ACC112 (cell line): Measurements from ENCODE around the gene CD2BP2.

ENCODE experiments used
- H2AFZ ChIP-seq: fragments of 200-600 bp; sonication (generic); one replicate; pipeline ENCODE4 v1.6.0; 2017; ENCODE audit warnings: antibody characterized with exemption, low read length; ENCODE audit not compliant: unreplicated experiment
- H3K27ac ChIP-seq: fragments of 200-600 bp; sonication (generic); 2 replicates; pipeline ENCODE4 v1.5.1; 2014; ENCODE audit warnings: low read depth, mild to moderate bottlenecking, antibody characterized with exemption, low read length, moderate library complexity
- H3K27me3 ChIP-seq: fragments of 200-600 bp; sonication (generic); 2 replicates; pipeline ENCODE4 v1.6.1; 2014; ENCODE audit warnings: mild to moderate bottlenecking, antibody characterized with exemption, low read length, moderate library complexity, mixed read lengths; ENCODE audit not compliant: insufficient read depth
- H3K36me3 ChIP-seq: fragments of 200-600 bp; sonication (generic); 2 replicates; pipeline ENCODE4 v1.6.1; 2016; ENCODE audit warnings: mild to moderate bottlenecking, antibody characterized with exemption, low read length, moderate library complexity, mixed read lengths; ENCODE audit not compliant: insufficient read depth
- H3K4me1 ChIP-seq: fragments of 200-600 bp; sonication (generic); one replicate; pipeline ENCODE4 v1.6.1; 2016; ENCODE audit warnings: low read length, mixed read lengths; ENCODE audit not compliant: insufficient read depth, unreplicated experiment, control insufficient read depth
- H3K4me3 ChIP-seq: fragments of 200-600 bp; sonication (generic); 2 replicates; pipeline ENCODE4 v1.5.1; 2014; ENCODE audit warnings: mild to moderate bottlenecking, low read depth, low read length
- H3K79me2 ChIP-seq: fragments of 200-600 bp; sonication (generic); one replicate; pipeline ENCODE4 v1.6.0; 2016; ENCODE audit warnings: low read length; ENCODE audit not compliant: control insufficient read depth, unreplicated experiment, insufficient read depth

Gene CD2BP2

DNA sequence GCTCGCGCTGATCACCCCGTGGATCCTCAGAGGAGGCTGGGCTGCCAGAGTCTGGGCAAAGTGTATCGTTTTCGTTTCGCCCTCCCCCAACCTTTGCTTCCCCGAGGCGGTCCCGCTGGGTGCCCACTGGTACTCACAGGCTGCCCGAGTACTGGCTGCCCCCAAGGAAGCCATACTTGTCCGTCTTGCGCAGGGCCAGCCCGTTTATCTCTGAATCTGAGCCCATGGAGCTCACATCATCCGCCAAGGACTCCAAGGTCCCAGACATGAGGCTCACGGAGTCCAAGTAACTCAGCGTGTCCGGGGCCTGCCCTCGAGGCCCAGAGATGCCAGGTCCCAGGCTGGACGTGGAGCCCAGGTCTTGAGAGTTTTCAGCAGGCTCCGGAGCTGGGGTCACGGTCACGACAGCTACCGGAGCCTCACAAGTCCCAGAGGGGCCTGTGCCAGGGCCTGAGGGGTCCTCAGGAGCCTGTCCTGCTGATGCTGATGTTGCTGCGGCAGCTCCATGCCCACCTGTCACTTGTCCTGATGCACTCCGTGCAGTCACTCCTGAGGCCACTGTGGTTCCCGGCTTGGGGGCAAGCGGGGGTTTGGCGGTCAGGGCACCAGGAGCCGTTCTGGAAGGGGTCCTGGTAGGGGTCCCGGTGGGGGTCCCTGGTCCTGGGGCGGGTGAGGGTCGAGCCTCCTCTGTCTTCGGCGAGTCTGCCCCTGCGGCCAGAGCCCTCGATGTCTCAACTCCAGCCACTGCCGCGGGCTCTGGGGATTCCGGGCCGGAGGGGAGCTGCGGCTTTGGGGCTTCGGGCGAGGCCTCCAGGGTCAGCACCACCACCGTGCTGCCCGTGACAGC lies 14.2 kb upstream of the CD2BP2 start:
- Histone ChIP-seq H3K79me2 (peaks cover 53% of the 10 kb centered on the region), H3K27me3 (no peaks in the 10 kb centered on the region), H3K4me3 (peak overlapping the region; percentile 96), H3K4me1 (peaks cover 14% of the 10 kb centered on the region), H3K36me3 (peaks cover 3% of the 10 kb centered on the region; the same call in 1 of the 2 replicates), H3K27ac (peak overlapping the region; percentile 56), H2AFZ (no peak overlapping the region)

- H2AFZ ChIP-seq, result no peak overlapping the region
- no peaks in the 10 kb centered on the region for H3K27me3 ChIP-seq
- peaks cover 3% of the 10 kb centered on the region; the same call in 1 of the 2 replicates for H3K36me3 ChIP-seq
- peak overlapping the region; percentile 96 for H3K4me3 ChIP-seq
- peak overlapping the region; percentile 56 for H3K27ac ChIP-seq
- peaks cover 56% of the 10 kb centered on the region for H3K79me2 ChIP-seq
- peaks cover 14% of the 10 kb centered on the region for H3K4me1 ChIP-seq
These were observed 13.6 kb upstream of the CD2BP2 start for GRCh38 chr16:30368792-30369090.

DNA sequence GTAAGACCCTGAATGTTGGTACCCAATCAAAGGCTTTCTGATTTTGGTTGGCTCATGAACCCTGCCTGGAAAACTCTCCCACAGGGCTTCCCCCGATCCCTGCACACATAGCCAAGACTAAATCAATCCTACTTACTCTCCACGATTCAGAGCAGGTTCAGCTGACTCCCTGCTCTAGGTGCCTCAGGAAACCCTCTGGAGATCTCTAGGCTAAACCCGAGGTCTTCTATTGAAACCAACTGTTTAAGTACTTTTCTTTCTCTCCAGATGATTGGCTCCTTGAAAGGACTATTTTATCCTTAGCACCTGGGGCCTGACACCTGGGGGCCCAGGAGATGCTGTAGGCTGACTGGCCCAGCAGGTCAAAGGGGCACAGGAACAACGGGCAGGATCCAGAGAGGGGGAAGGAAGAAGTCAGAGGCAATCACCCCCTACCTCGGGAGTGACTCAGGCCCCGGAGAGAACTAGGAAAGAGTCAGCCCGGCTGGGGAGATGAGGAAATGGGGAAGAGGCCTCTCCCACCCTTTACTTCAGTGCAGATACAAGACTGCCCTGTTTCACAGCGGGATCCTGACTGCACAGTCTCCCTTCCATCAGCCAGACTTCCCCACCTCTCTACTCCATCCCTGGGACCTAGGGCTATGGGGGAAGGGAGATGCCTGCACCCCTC lies 13.1 kb upstream of the CD2BP2 start:
- H3K27me3 ChIP-seq, result no peaks in the 10 kb centered on the region
- no peak overlapping the region for H2AFZ ChIP-seq
- peak overlapping the region; percentile 96 for H3K4me3 ChIP-seq
- H3K27ac ChIP-seq, result peak overlapping the region; percentile 56
- peaks cover 14% of the 10 kb centered on the region for H3K4me1 ChIP-seq
- peaks cover 57% of the 10 kb centered on the region for H3K79me2 ChIP-seq
- peaks cover 3% of the 10 kb centered on the region; the same call in 1 of the 2 replicates for H3K36me3 ChIP-seq

- peaks cover 14% of the 10 kb centered on the region for H3K4me1 ChIP-seq
- H3K27ac ChIP-seq, result peak overlapping the region; percentile 56; the same call in 1 of the 2 replicates
- peak overlapping the region; percentile 96 for H3K4me3 ChIP-seq
These were observed 12.4 kb upstream of the CD2BP2 start for GRCh38 chr16:30367349-30368009.

DNA sequence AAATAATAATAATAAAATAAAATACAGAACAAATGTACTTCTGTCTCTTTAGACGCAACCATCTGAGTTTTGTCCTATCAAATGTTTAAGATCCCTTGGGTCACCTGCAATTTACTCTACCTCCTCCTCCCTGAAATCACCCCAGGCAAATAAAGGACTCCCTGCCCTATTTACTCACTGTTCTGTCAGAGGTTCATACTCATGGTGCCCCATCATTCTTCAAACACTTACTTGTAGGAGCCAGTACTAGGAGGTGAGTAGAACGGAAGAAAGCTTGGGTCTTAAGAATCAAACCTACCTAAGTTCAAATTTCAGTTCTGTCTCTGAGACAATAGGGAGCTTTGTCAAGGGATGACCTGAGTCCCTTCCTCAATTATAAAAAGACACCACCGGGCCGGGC lies 11.4 kb upstream of the CD2BP2 start:
- no peak overlapping the region for H3K27ac ChIP-seq
- no peak overlapping the region for H2AFZ ChIP-seq
- no peak overlapping the region; the same call in 1 of the 2 replicates for H3K4me3 ChIP-seq
- peaks cover 3% of the 10 kb centered on the region; the same call in 1 of the 2 replicates for H3K36me3 ChIP-seq
- H3K4me1 ChIP-seq, result peaks cover 14% of the 10 kb centered on the region
- no peaks in the 10 kb centered on the region for H3K27me3 ChIP-seq
- H3K79me2 ChIP-seq, result peaks cover 66% of the 10 kb centered on the region

More at GRCh38 chr16:30367349-30368009, 12.4 kb upstream of the CD2BP2 start:
- H3K36me3 ChIP-seq, result peaks cover 3% of the 10 kb centered on the region; the same call in 1 of the 2 replicates
- no peaks in the 10 kb centered on the region for H3K27me3 ChIP-seq
- peaks cover 62% of the 10 kb centered on the region for H3K79me2 ChIP-seq
- no peak overlapping the region for H2AFZ ChIP-seq

DNA sequence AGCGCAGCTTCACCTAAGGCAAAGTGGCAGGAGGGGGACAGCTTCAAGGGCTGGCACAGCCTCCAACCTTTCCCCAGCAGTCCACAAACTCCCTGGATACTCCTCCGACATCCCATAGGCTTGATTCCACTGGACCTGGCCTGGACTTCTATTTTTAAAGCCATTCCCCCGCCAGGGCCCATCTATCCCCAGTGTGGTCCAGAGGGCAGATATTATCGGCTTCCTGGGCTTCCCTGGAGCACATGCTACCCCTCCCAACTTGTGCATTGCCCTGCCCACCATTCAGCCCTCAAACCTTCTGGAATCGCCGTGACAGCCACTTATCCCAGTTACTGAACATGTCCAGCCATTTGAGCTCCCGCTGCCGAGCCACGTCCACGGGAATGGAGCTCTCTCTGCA lies 10.1 kb upstream of the CD2BP2 start:
- H3K36me3 ChIP-seq, result peaks cover 3% of the 10 kb centered on the region; the same call in 1 of the 2 replicates

GRCh38 chr16:30361180-30361579 lies 6.1 kb upstream of the CD2BP2 start:
- Histone ChIP-seq H3K79me2 (peaks cover 38% of the 10 kb centered on the region), H3K27ac (no peak overlapping the region), H3K4me3 (no peak overlapping the region), H2AFZ (no peak overlapping the region), H3K27me3 (no peaks in the 10 kb centered on the region), H3K36me3 (no peaks in the 10 kb centered on the region), H3K4me1 (peaks cover 16% of the 10 kb centered on the region)

More for the DNA sequence above, 10.1 kb upstream of the CD2BP2 start:
- no peak overlapping the region for H3K27ac ChIP-seq
- no peak overlapping the region for H2AFZ ChIP-seq
- no peak overlapping the region for H3K4me3 ChIP-seq
- no peaks in the 10 kb centered on the region for H3K27me3 ChIP-seq
- peaks cover 70% of the 10 kb centered on the region for H3K79me2 ChIP-seq
- peaks cover 14% of the 10 kb centered on the region for H3K4me1 ChIP-seq

DNA sequence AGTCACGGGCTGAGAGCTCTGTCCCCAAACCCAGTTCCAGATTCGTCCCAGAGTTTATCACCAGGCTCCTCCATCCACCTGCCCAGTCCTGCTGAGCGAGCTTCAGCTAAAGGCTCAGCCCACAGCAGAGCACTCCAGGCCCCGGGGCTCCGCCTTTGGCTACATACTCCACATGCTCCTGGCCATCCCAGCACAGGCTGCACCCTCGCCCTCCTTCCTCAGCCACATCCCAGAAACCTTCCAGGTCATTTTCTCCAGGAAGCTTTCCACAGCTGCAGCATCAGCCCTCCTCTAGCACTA lies 4.7 kb upstream of the CD2BP2 start:
- no peak overlapping the region for H2AFZ ChIP-seq
- no peaks in the 10 kb centered on the region for H3K36me3 ChIP-seq
- H3K27ac ChIP-seq, result no peak overlapping the region
- H3K79me2 ChIP-seq, result peaks cover 29% of the 10 kb centered on the region
- H3K27me3 ChIP-seq, result no peaks in the 10 kb centered on the region
- H3K4me3 ChIP-seq, result no peak overlapping the region
- peaks cover 22% of the 10 kb centered on the region for H3K4me1 ChIP-seq

GRCh38 chr16:30358990-30359870 lies 4.1 kb upstream of the CD2BP2 start:
- no peaks in the 10 kb centered on the region for H3K36me3 ChIP-seq

DNA sequence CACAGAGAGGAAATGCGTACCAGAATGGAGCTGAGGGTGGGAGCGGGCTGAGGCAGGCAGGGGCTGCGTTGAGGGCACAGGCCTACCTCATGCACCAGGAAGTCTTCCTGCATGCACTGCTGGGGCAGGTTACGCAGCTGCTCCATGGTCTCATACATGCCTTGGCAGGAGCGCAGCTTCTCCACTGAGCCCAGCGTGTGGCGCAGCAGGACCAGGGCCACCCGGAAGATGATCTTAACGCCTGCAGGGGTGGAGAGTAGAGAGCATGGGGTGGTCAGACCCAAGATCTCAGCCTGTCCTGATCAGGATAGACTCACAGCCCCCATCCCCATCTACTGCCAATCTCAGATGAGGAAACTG lies 3.4 kb upstream of the CD2BP2 start:
- Histone ChIP-seq H3K79me2 (peaks cover 33% of the 10 kb centered on the region), H2AFZ (no peak overlapping the region), H3K36me3 (no peaks in the 10 kb centered on the region), H3K4me1 (peaks cover 25% of the 10 kb centered on the region), H3K4me3 (no peak overlapping the region), H3K27me3 (no peaks in the 10 kb centered on the region), H3K27ac (no peak overlapping the region)

More at GRCh38 chr16:30358990-30359870, 4.1 kb upstream of the CD2BP2 start:
- no peaks in the 10 kb centered on the region for H3K27me3 ChIP-seq
- H3K79me2 ChIP-seq, result peaks cover 29% of the 10 kb centered on the region
- no peak overlapping the region for H3K4me3 ChIP-seq
- peaks cover 22% of the 10 kb centered on the region for H3K4me1 ChIP-seq
- no peak overlapping the region for H3K27ac ChIP-seq
- no peak overlapping the region for H2AFZ ChIP-seq
